Body of pancreas (tissue), 4 donors: ENCODE data around the gene SAMD10. TPM values are rescaled to one million over a fixed set of nuclear protein-coding genes. Genes with fewer than 3 reads are reported as not detected.

Experiments used
- ATAC-seq: fragments of 150-250 bp; one replicate; pipeline ENCODE4 v1.9.1; 2016
- DNase-seq, 4 donors: peaks; one replicate each; pipeline ENCODE4 v3.0.0-alpha.2; 2019
- H3K27ac ChIP-seq, 4 donors: fragments of 200-600 bp; sonication (generic); 1 replicate in 3 of 4; 2 replicates in 1 of 4; pipeline versions ENCODE4 v1.5.1 to v1.6.1; 2016 to 2019; ENCODE audit warnings: mild to moderate bottlenecking in 1 of 4, mixed read lengths in 1 of 4, moderate library complexity in 1 of 4
- H3K27me3 ChIP-seq, 2 donors: fragments of 200-600 bp; sonication (generic); one replicate each; pipeline ENCODE4 v1.6.0; 2016; ENCODE audit warnings: mild to moderate bottlenecking in 1 of 2
- H3K36me3 ChIP-seq, 2 donors: fragments of 200-600 bp; sonication (generic); replicated peaks in 1 of 2; 2 replicates each; pipeline ENCODE4 v1.5.1; 2016; ENCODE audit warnings: low read depth in 2 of 2; ENCODE audit not compliant: insufficient read depth in 1 of 2
- H3K4me1 ChIP-seq: fragments of 200-600 bp; sonication (generic); one replicate; pipeline ENCODE4 v1.6.0; 2016
- H3K4me3 ChIP-seq, 2 donors: fragments of 200-600 bp; sonication (generic); 1 replicate in 1 of 2; 2 replicates in 1 of 2; pipeline ENCODE4 v1.5.1; 2016 to 2019
- H3K9me3 ChIP-seq, 3 donors: fragments of 200-600 bp; sonication (generic); 1 replicate in 2 of 3; 2 replicates in 1 of 3; pipeline ENCODE4 v1.5.1; 2016
- CTCF ChIP-seq, 7 experiments: fragments of 450-650 bp in 4 of 7; fragments of 200-600 bp in 3 of 7; sonication (generic) in 3 of 7; IDR thresholded peaks; one replicate each; pipeline ENCODE4 v1.5.1; 2016 to 2019; ENCODE audit warnings: antibody characterized with exemption in 7 of 7
- POLR2A ChIP-seq, 3 donors: fragments of 450-650 bp; IDR thresholded peaks; one replicate each; pipeline ENCODE4 v1.6.1; 2016; ENCODE audit warnings: antibody characterized with exemption in 3 of 3, mild to moderate bottlenecking in 2 of 3
- WGBS, 2 donors: methylation state at CpG; one replicate each; pipeline ENCODE4 v1.1.5; 2017; 5-methylcytosine and 5-hydroxymethylcytosine counted together
- intact Hi-C: fragments of 100-400 bp; cut with DNase I; formaldehyde crosslinking; loops from one replicate; pipeline ENCODE4 v1.15.1; 2023
- microRNA counts, 2 donors: library from miRNA; unstranded; fragments of <30 nt; microRNA quantifications; one replicate each; lab custom pipeline; 2017
- microRNA-seq, 2 donors: library from miRNA; unstranded; fragments of <30 nt; microRNA quantifications; one replicate each; pipeline ENCODE4, GENCODE V29; 2016; ENCODE audit warnings: borderline number of aligned reads in 2 of 2, borderline replicate concordance in 2 of 2
- small RNA-seq: library from RNA; depleted of rRNA; stranded (forward); fragments of <200 nt; gene quantifications from one replicate; pipeline ENCODE3, GENCODE V24; 2016
- total RNA-seq, 2 donors: library from RNA; depleted of rRNA; stranded (reverse); fragments of >200 nt; gene quantifications; one replicate each; pipeline ENCODE4 v1.1.0, GENCODE V29; 2016

Gene SAMD10
- total RNA-seq, 2 donors from 2014 or later, result 3.6 to 7.6 TPM

- no peak overlapping the region for H3K27ac ChIP-seq
- DNase-seq, result no peak
These were observed 53.1 kb downstream of the SAMD10 start for GRCh38 chr20:63926298-63926697.

DNA sequence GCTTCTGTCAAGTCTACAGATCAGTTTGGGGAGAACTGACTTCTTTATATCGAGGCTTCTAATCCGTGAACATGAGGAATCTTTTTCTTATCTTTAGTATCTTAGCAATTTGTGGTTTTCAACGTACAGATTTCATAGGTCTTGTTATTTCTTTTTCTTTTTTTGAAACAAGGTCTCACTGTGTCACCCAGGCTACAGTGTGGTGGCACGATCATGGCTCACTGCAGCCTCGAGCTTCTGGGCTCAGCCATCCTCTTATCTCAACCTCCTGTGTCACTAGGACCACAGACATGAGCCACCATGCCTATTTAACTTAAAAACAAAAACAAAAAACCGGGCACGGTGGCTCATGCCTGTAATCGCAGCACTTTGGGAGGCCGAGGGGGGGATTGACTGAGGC, 55.2 kb downstream of the SAMD10 start:
- intact Hi-C loops, result no loop called here
- no peaks in the 10 kb centered on the region for H3K27me3 ChIP-seq
- 69 to 82% methylated on average over 9 of the region's 9 CpGs for WGBS, 2 donors
- H3K4me1 ChIP-seq, result no peaks in the 10 kb centered on the region
- no peak overlapping the region for H3K4me3 ChIP-seq
- no peaks in the 10 kb centered on the region for H3K9me3 ChIP-seq
- H3K36me3 ChIP-seq, result peaks cover 6 to 10% of the 10 kb centered on the region in 2 donors
- H3K27ac ChIP-seq, result no peak overlapping the region
- TF ChIP-seq CTCF (IDR thresholded peaks at IDR 0.05), result no peak
- TF ChIP-seq POLR2A (IDR thresholded peaks at IDR 0.05), result no peak
- ATAC-seq, result no peak
- DNase-seq, result no peak

More at GRCh38 chr20:63926298-63926697, 53.1 kb downstream of the SAMD10 start:
- ATAC-seq, result no peak
- H3K36me3 ChIP-seq, result peaks cover 8 to 19% of the 10 kb centered on the region in 2 donors
- no peaks in the 10 kb centered on the region for H3K4me1 ChIP-seq
- no peaks in the 10 kb centered on the region for H3K27me3 ChIP-seq
- WGBS, 2 donors, result 54 to 62% methylated on average over 8 of the region's 8 CpGs
- intact Hi-C loops, result no loop called here
- no peak overlapping the region for H3K4me3 ChIP-seq
- no peaks in the 10 kb centered on the region for H3K9me3 ChIP-seq
- TF ChIP-seq CTCF (IDR thresholded peaks at IDR 0.05) (no peak), POLR2A (IDR thresholded peaks at IDR 0.05) (no peak)

MicroRNAs within 50 kb of the gene (microRNA counts, 767-probe panel; counts per million panel counts)
- microRNA hsa-miR-1914-5p (lab: Ali Mortazavi, UCI), result 0 to 736 counts per million in 2 donors
- 0 to 736 counts per million in 2 donors for microRNA hsa-miR-647 (lab: Ali Mortazavi, UCI)

Small RNAs within 50 kb of the gene (microRNA-seq; reads per million reads assigned to microRNA genes)
- 0.45 to 0.47 reads per million in 2 donors for gene MIR1914
- gene MIR647, result 0 reads per million in 2 donors

Small RNAs within 50 kb of the gene (small RNA-seq; reads per million reads assigned to genes)
- not detected for gene MIR647

Other genes with a start within 250 kb of the SAMD10 start
- 10 to 100 TPM in 1 of 2 donors, 1 to 10 TPM in 1; 4.9 to 14.0 TPM for gene LIME1, start 243.0 kb downstream of the SAMD10 start, total RNA-seq
- 10 to 100 TPM; 30.9 to 69.5 TPM for gene SLC2A4RG, start 239.9 kb downstream of the SAMD10 start, total RNA-seq
- gene ZBTB46, start 148.4 kb downstream of the SAMD10 start, total RNA-seq, result 1 to 10 TPM; 4.3 to 5.4 TPM
- gene ABHD16B, start 118.1 kb downstream of the SAMD10 start, total RNA-seq, result not detected
- 10 to 100 TPM; 31.4 to 47.1 TPM for gene TPD52L2, start 114.4 kb downstream of the SAMD10 start, total RNA-seq
- gene DNAJC5, start 84.5 kb downstream of the SAMD10 start, total RNA-seq, result 10 to 100 TPM; 32.9 to 44.2 TPM
- gene UCKL1, start 23.2 kb downstream of the SAMD10 start, total RNA-seq, result 10 to 100 TPM; 21.0 to 26.0 TPM
- 10 to 100 TPM in 1 of 2 donors, 1 to 10 TPM in 1; 8.0 to 12.5 TPM for gene ZNF512B, start 9.7 kb downstream of the SAMD10 start, total RNA-seq
- gene PRPF6, start 1.5 kb upstream of the SAMD10 start, total RNA-seq, result 10 to 100 TPM; 42.3 to 52.1 TPM
- gene C20orf204, start 56.5 kb upstream of the SAMD10 start, total RNA-seq, result 1 to 10 TPM in 1 of 2 donors, under 1 TPM in 1; 0.52 to 3.0 TPM
- gene SOX18, start 70.0 kb upstream of the SAMD10 start, total RNA-seq, result 10 to 100 TPM in 1 of 2 donors, 1 to 10 TPM in 1; 6.5 to 17.1 TPM
- gene TCEA2, start 83.6 kb upstream of the SAMD10 start, total RNA-seq, result 10 to 100 TPM; 16.6 to 17.5 TPM
- gene RGS19, start 99.9 kb upstream of the SAMD10 start, total RNA-seq, result 10 to 100 TPM in 1 of 2 donors, 1 to 10 TPM in 1; 9.1 to 14.5 TPM
- gene OPRL1, start 100.4 kb upstream of the SAMD10 start, total RNA-seq, result 1 to 10 TPM; 1.0 to 2.6 TPM
- 1 to 10 TPM in 1 of 2 donors, not detected in 1; 3.9 TPM for gene LKAAEAR1, start 104.8 kb upstream of the SAMD10 start, total RNA-seq
- gene NPBWR2, start 127.9 kb upstream of the SAMD10 start, total RNA-seq, result not detected
- under 1 TPM in 1 of 2 donors, not detected in 1; 0.99 TPM for gene MYT1, start 184.8 kb upstream of the SAMD10 start, total RNA-seq